H1 (cell line): Measurements from ENCODE around the gene PRDM10. TPM values are rescaled to one million over a fixed set of nuclear protein-coding genes. Genes with fewer than 3 reads are reported as not detected.

ENCODE experiments used
- CTCF ChIA-PET: fragments of 300-600 bp; sonication (Branson Sonifier 250); formaldehyde crosslinking; loops from one replicate; lab custom pipeline; 2021; ENCODE audit not compliant: partially characterized antibody; lab: Charles Lee
- POLR2A ChIA-PET: fragments of 300-600 bp; sonication (Branson Sonifier 250); formaldehyde crosslinking; loops from one replicate; lab custom pipeline; 2021; ENCODE audit warnings: inconsistent platforms; ENCODE audit not compliant: partially characterized antibody; lab: Charles Lee
- DNase-seq, 2 experiments: peaks; one replicate each; pipeline versions ENCODE4 v3.0.0 to v3.0.0-alpha.2; 2010 to 2022; ENCODE audit warnings: low spot score in 2 of 2, low read depth in 1 of 2, mixed read lengths in 1 of 2
- FAIRE-seq: peaks from 2 replicates; lab custom pipeline; 2011; peaks lifted over from hg19 to GRCh38; lab: Jason Lieb, UNC
- H2AFZ ChIP-seq: 2 replicates; pipeline ENCODE4 v1.8.1; 2012; ENCODE audit warnings: low read length, inconsistent platforms
- H2AK5ac ChIP-seq: 2 replicates; pipeline ENCODE4 v1.6.1; 2013; ENCODE audit warnings: low read depth, low read length
- H2BK120ac ChIP-seq: replicated peaks from 2 replicates; pipeline ENCODE3; 2013; ENCODE audit warnings: low read depth, low read length, inconsistent platforms
- H2BK12ac ChIP-seq: 2 replicates; pipeline ENCODE4 v1.6.1; 2013; ENCODE audit warnings: low read depth, low read length
- H2BK15ac ChIP-seq: 2 replicates; pipeline ENCODE4 v1.6.1; 2013; ENCODE audit warnings: low read length
- H2BK20ac ChIP-seq: 2 replicates; pipeline ENCODE4 v1.6.1; 2013; ENCODE audit warnings: low read length
- H2BK5ac ChIP-seq: 2 replicates; pipeline ENCODE4 v1.6.1; 2013; ENCODE audit warnings: low read depth, low read length
- H3K14ac ChIP-seq: 2 replicates; pipeline ENCODE4 v1.6.1; 2013; ENCODE audit warnings: inconsistent platforms; ENCODE audit not compliant: insufficient read length
- H3K18ac ChIP-seq: 2 replicates; pipeline ENCODE4 v1.6.1; 2013; ENCODE audit warnings: low read length; ENCODE audit errors: extremely low read depth
- H3K23ac ChIP-seq: 2 replicates; pipeline ENCODE4 v1.6.1; 2013; ENCODE audit warnings: inconsistent platforms; ENCODE audit not compliant: insufficient read length
- H3K23me2 ChIP-seq: 2 replicates; pipeline ENCODE4 v1.6.1; 2013; ENCODE audit warnings: low read depth, low read length
- H3K27ac ChIP-seq: 2 replicates; pipeline ENCODE4 v1.6.1; 2011; ENCODE audit warnings: low read depth, low read length, inconsistent platforms
- H3K27me3 ChIP-seq, 4 experiments: replicated peaks in 1 of 4; 1 replicate in 1 of 4; 2 replicates in 3 of 4; pipeline versions ENCODE4 v1.6.1 to v1.8.1; 2011 to 2013; ENCODE audit warnings: low read length in 3 of 4, mild to moderate bottlenecking in 3 of 4, inconsistent platforms in 2 of 4, mixed read lengths in 2 of 4, moderate library complexity in 1 of 4; ENCODE audit not compliant: control insufficient read depth in 3 of 4, insufficient read depth in 3 of 4; ENCODE audit errors: extremely low read depth in 1 of 4
- H3K36me3 ChIP-seq, 4 experiments: 2 replicates each; pipeline versions ENCODE4 v1.6.1 to v1.8.1; 2011 to 2013; ENCODE audit warnings: mild to moderate bottlenecking in 4 of 4, low read length in 3 of 4, moderate library complexity in 2 of 4, control low read depth in 1 of 4, inconsistent platforms in 1 of 4; ENCODE audit not compliant: insufficient read depth in 4 of 4, control insufficient read depth in 2 of 4
- H3K4ac ChIP-seq: replicated peaks from 2 replicates; pipeline ENCODE3; 2013; ENCODE audit warnings: low read length, low read depth, mixed read lengths, inconsistent platforms; ENCODE audit not compliant: insufficient read length
- H3K4me1 ChIP-seq, 4 experiments: replicated peaks in 1 of 4; 1 replicate in 1 of 4; 2 replicates in 3 of 4; pipeline versions ENCODE4 v1.6.1 to v1.8.1; 2011 to 2013; ENCODE audit warnings: low read length in 3 of 4, inconsistent platforms in 2 of 4, mixed read lengths in 1 of 4; ENCODE audit not compliant: insufficient read depth in 4 of 4, control insufficient read depth in 3 of 4
- H3K4me2 ChIP-seq, 2 experiments: 2 replicates each; pipeline versions ENCODE4 v1.6.1 to v1.8.1; 2011 to 2013; ENCODE audit warnings: low read depth in 2 of 2, low read length in 2 of 2, control low read depth in 1 of 2, inconsistent platforms in 1 of 2, mild to moderate bottlenecking in 1 of 2; ENCODE audit not compliant: insufficient read depth in 1 of 2
- H3K4me3 ChIP-seq, 4 experiments: fragments of 200-600, 300-600 bp in 1 of 4; sonication (generic), shearing (Covaris generic), sonication (Bioruptor Twin) in 1 of 4; 2 replicates each; pipeline versions ENCODE4 v1.5.1 to v1.8.1; 2011 to 2016; ENCODE audit warnings: low read length in 4 of 4, low read depth in 3 of 4, control low read depth in 2 of 4, inconsistent platforms in 2 of 4, mild to moderate bottlenecking in 2 of 4, mixed read lengths in 1 of 4, moderate library complexity in 1 of 4; ENCODE audit not compliant: insufficient read depth in 2 of 4; ENCODE audit errors: extremely low read depth in 1 of 4
- H3K56ac ChIP-seq: replicated peaks from 2 replicates; pipeline ENCODE3; 2013; ENCODE audit warnings: low read depth, mild to moderate bottlenecking, mixed read lengths, low read length, inconsistent platforms; ENCODE audit not compliant: insufficient read length
- H3K79me1 ChIP-seq: 2 replicates; pipeline ENCODE4 v1.6.1; 2013; ENCODE audit warnings: low read depth, low read length, control low read depth
- H3K79me2 ChIP-seq, 2 experiments: 2 replicates each; pipeline versions ENCODE4 v1.6.1 to v1.8.1; 2012 to 2013; ENCODE audit warnings: low read length in 2 of 2, mild to moderate bottlenecking in 2 of 2, inconsistent platforms in 1 of 2; ENCODE audit not compliant: insufficient read depth in 2 of 2, control insufficient read depth in 1 of 2
- H3K9ac ChIP-seq, 4 experiments: replicated peaks in 1 of 4; 1 replicate in 1 of 4; 2 replicates in 3 of 4; pipeline versions ENCODE4 v1.6.1 to v1.8.1; 2011 to 2013; ENCODE audit warnings: low read depth in 3 of 4, low read length in 3 of 4, control low read depth in 2 of 4, mild to moderate bottlenecking in 2 of 4, moderate library complexity in 2 of 4, inconsistent platforms in 1 of 4; ENCODE audit errors: extremely low read depth in 1 of 4
- H3K9me3 ChIP-seq, 2 experiments: 2 replicates each; pipeline versions ENCODE4 v1.6.1 to v1.8.1; 2012 to 2013; ENCODE audit warnings: mild to moderate bottlenecking in 2 of 2, moderate library complexity in 2 of 2, control low read depth in 1 of 2, inconsistent platforms in 1 of 2, low read depth in 1 of 2, low read length in 1 of 2, mixed read lengths in 1 of 2; ENCODE audit not compliant: insufficient read depth in 2 of 2
- H4K20me1 ChIP-seq, 2 experiments: replicated peaks in 1 of 2; 2 replicates each; pipeline versions ENCODE3 to v1.8.1; 2011 to 2013; ENCODE audit warnings: inconsistent platforms in 2 of 2, low read length in 2 of 2, mild to moderate bottlenecking in 1 of 2; ENCODE audit not compliant: insufficient read depth in 2 of 2, control insufficient read depth in 1 of 2
- H4K5ac ChIP-seq: 2 replicates; pipeline ENCODE4 v1.6.1; 2013; ENCODE audit warnings: low read length, low read depth, mixed read lengths, inconsistent platforms; ENCODE audit not compliant: insufficient read length
- H4K8ac ChIP-seq: 2 replicates; pipeline ENCODE4 v1.8.0; 2013; ENCODE audit warnings: mild to moderate bottlenecking, moderate library complexity, low read length, inconsistent platforms; ENCODE audit not compliant: insufficient read depth; ENCODE audit errors: extremely low read depth
- H4K91ac ChIP-seq: replicated peaks from 2 replicates; pipeline ENCODE3; 2013; ENCODE audit warnings: low read length, mixed read lengths, inconsistent platforms; ENCODE audit not compliant: insufficient read length
- CTBP2 ChIP-seq: IDR thresholded peaks from 2 replicates; pipeline ENCODE4 v1.7.0; 2011; ENCODE audit warnings: borderline replicate concordance, mild to moderate bottlenecking, moderate library complexity, mixed read lengths, low read length; ENCODE audit not compliant: insufficient read depth, insufficient read length
- FOSL1 ChIP-seq: IDR thresholded peaks from 2 replicates; pipeline ENCODE4 v1.6.1; 2011; ENCODE audit warnings: mild to moderate bottlenecking, low read depth, low read length, moderate library complexity; ENCODE audit not compliant: insufficient read depth
- JUN ChIP-seq: IDR thresholded peaks from 2 replicates; pipeline ENCODE4 v1.6.1; 2011; ENCODE audit warnings: low read depth, mild to moderate bottlenecking, improper control_type of control experiment, low read length
- KDM5A ChIP-seq: fragments of 200-600 bp; IDR thresholded peaks from 2 replicates; pipeline ENCODE4 v1.7.1; 2012; ENCODE audit warnings: mild to moderate bottlenecking, low read length, inconsistent platforms, mixed read lengths
- MAFK ChIP-seq: IDR thresholded peaks from 2 replicates; pipeline ENCODE4 v1.6.1; 2012; ENCODE audit warnings: low read depth, mild to moderate bottlenecking, improper control_type of control experiment, low read length
- POLR2A ChIP-seq, 2 experiments: IDR thresholded peaks; 1 replicate in 1 of 2; 2 replicates in 1 of 2; pipeline ENCODE4 v1.6.1; 2011; ENCODE audit warnings: low read depth in 2 of 2, low read length in 2 of 2, mild to moderate bottlenecking in 2 of 2; ENCODE audit errors: control extremely low read depth in 1 of 2
- RAD21 ChIP-seq, 2 experiments: IDR thresholded peaks in 1 of 2; conservative IDR thresholded peaks in 1 of 2; 2 replicates each; pipeline ENCODE4 v1.6.1; 2011; ENCODE audit warnings: low read depth in 2 of 2, low read length in 2 of 2, improper control_type of control experiment in 1 of 2, inconsistent platforms in 1 of 2, mild to moderate bottlenecking in 1 of 2, moderate library complexity in 1 of 2
- SP2 ChIP-seq: IDR thresholded peaks from 2 replicates; pipeline ENCODE4 v1.6.1; 2012; ENCODE audit warnings: mild to moderate bottlenecking, low read length, inconsistent platforms
- TBP ChIP-seq: IDR thresholded peaks from 2 replicates; pipeline ENCODE4 v1.6.1; 2011; ENCODE audit warnings: low read depth, low read length, improper control_type of control experiment
- TCF12 ChIP-seq: IDR thresholded peaks from 2 replicates; pipeline ENCODE4 v1.6.1; 2011; ENCODE audit warnings: low read depth, mild to moderate bottlenecking, low read length
- WGBS, 2 experiments: shearing (Covaris generic) in 1 of 2; methylation state at CpG; one replicate each; pipeline versions ENCODE4 v1.1.6 to v1.1.7; 2013 to 2015; ENCODE audit warnings: low lambda C conversion rate in 2 of 2, mixed read lengths in 2 of 2, inconsistent platforms in 1 of 2, low coverage in 1 of 2, missing lambda C conversion rate in 1 of 2; ENCODE audit not compliant: insufficient replicate concordance in 2 of 2, insufficient coverage in 1 of 2, insufficient read length in 1 of 2; ENCODE audit errors: extremely low coverage in 1 of 2, missing lambda C conversion rate in 1 of 2; 5-methylcytosine and 5-hydroxymethylcytosine counted together
- polyA plus RNA-seq, 7 experiments: library from polyadenylated mRNA; depleted of rRNA in 3 of 7; stranded (reverse) in 5 of 7; unstranded in 2 of 7; fragments of >200 nt in 5 of 7; fragments of 200-250 nt in 2 of 7; gene quantifications; 1 replicate in 5 of 7; 2 replicates in 1 of 7; 4 replicates in 1 of 7; pipeline versions ENCODE4 v1.2.1 to v1.2.3, GENCODE V29; 2011 to 2013; ENCODE audit warnings: missing spikeins in 2 of 7, mixed read lengths in 2 of 7
- total RNA-seq: library from RNA; stranded (reverse); fragmentation: NEBNext Ultra II Directional; extraction: Animal tissue kit (Norgen Biotek cat#: 25700); gene quantifications from 2 replicates; pipeline ENCODE4 v1.2.1, GENCODE V29; 2021

PRDM10 gene
- total and polyA plus RNA-seq, 2 of the 8 experiments (the other 6 are each of a cell fraction or from before 2014, with no cell fraction given), result 15.5 to 19.2 TPM

DNA sequence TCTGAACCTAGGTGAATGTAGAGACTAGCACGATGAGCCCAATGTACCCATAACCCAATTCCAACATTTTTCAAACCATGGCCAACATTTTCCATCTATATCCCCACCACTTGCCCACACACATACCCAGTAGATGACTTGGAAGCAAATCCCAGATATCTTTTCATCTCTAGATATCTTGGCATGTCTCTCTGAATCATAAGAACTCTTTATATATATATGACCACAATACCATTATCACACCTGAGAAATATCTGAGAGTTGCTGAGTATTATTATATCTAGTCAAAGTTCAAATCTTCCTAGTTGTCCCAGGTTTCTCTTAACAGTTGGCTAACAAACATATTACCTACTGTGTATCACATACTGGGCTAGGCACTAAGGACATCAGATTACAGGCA lies 69.4 kb downstream of the PRDM10 start:
- no peak overlapping the region for H3K27ac ChIP-seq

More for the DNA sequence above, 69.4 kb downstream of the PRDM10 start:
- CTCF ChIA-PET, result interaction anchor here (1.2 to 4.0 kb wide), 4 partner anchors 13 to 199 kb away, joined by 3 to 15 read pairs (median 6); no protein-coding TSS in a partner anchor
- Histone ChIP-seq H4K5ac (no peak overlapping the region), H3K23me2 (no peaks in the 10 kb centered on the region), H3K4me2 (no peak overlapping the region), H3K79me2 (no peaks in the 10 kb centered on the region), H3K36me3 (peaks cover 0 to 17% (median 10%) of the 10 kb centered on the region in 4 experiments; a peak in 5 of 8 replicates), H2BK120ac (no peak overlapping the region), H3K14ac (no peak overlapping the region), H3K4ac (no peak overlapping the region), H3K4me3 (no peak overlapping the region), H2AFZ (no peak overlapping the region), H4K20me1 (no peaks in the 10 kb centered on the region), H3K4me1 (peaks cover 0 to 8% (median 4%) of the 10 kb centered on the region in 4 experiments; a peak in 5 of 7 replicates), H3K18ac (no peak overlapping the region), H3K79me1 (no peaks in the 10 kb centered on the region), H4K8ac (no peak overlapping the region), H3K56ac (no peak overlapping the region), H2BK20ac (no peak overlapping the region), H3K9me3 (no peaks in the 10 kb centered on the region), H3K23ac (no peak overlapping the region), H3K9ac (no peak overlapping the region), H2BK15ac (no peak overlapping the region), H3K27me3 (no peaks in the 10 kb centered on the region), H2AK5ac (no peak overlapping the region), H2BK12ac (no peak overlapping the region), H2BK5ac (no peak overlapping the region), H4K91ac (no peak overlapping the region)
- WGBS, 2 experiments, result 87% methylated on average over 1 of the region's 1 CpG; no CpG with 5 or more reads in 1 of the 2 experiments
- TF ChIP-seq TCF12 (no peak), RAD21 (IDR thresholded peaks at IDR 0.05 in 1 of 2, conservative IDR thresholded peaks at IDR 0.05 in 1 of 2; ENCODE audit: low read depth in 2 of 2, low read length in 2 of 2) (no peak), POLR2A (IDR thresholded peaks at IDR 0.05; ENCODE audit: control extremely low read depth in 1 of 2, low read depth in 2 of 2, low read length in 2 of 2) (no peak), TBP (no peak), JUN (no peak), SP2 (no peak), MAFK (no peak), KDM5A (no peak), CTBP2 (no peak), FOSL1 (no peak)
- DNase-seq, result no peak
- no peak for FAIRE-seq
- POLR2A ChIA-PET, result interaction anchor here (0.7 kb wide), 1 partner anchor 37 kb away, joined by 3 read pairs; no protein-coding TSS in a partner anchor
